Kidney capillary endothelial cell (primary cell): ENCODE data around the gene MYO1A.
"Not testable (repeated sequence)": the region's sequence is repeated elsewhere in the genome, so short reads cannot be mapped to it uniquely, and the experiment has no call there.

Experiments
- DNase-seq: peaks from one replicate; pipeline ENCODE4 v3.0.0-alpha.2; 2018; ENCODE audit warnings: low spot score

MYO1A gene

DNA sequence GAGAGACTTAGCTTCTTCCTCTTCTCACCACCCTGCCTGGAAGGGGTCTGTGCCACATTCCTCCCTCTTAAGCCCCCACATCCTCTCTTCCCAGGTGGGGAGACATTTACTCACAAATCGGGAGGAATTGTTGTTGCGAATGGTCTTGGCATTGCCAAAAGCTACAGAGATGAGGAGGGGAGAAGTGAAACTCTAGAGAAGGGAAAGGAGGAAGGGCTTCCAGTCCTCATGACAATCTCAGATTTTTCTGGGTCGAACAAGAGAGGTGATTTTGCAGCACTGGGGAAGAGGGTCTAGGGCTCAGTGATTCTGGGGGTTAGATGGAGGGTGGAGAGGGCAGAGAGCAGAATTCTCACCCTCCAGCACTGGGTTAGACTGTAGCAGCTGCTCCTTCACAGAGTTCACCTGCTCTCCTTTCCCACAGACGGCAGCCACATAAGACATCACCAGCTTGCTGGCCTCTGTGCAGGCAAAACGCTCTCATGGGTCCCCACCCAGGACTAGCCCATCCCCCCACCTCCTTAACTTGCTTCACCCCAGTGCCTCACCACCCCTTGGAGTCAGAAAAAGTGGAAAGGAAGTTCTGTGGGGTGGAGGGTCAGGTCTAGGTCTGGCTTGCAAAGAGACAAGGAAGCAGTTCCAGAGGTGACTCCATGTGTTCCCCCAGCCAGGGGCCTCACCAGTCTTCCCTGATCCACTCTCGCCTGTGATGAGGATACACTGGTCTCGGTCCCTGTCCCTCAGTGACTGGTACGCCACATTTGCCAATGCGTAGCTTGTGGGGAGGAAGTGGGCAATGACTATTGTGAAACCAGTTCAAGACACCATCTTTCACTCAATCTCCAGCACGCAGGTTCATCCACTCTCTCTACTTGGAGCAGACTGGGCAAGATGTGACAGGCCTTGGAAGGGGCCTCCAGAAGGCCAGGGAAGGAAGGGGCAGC is 2.7 kb downstream of the MYO1A start:
- no peak for DNase-seq

DNA sequence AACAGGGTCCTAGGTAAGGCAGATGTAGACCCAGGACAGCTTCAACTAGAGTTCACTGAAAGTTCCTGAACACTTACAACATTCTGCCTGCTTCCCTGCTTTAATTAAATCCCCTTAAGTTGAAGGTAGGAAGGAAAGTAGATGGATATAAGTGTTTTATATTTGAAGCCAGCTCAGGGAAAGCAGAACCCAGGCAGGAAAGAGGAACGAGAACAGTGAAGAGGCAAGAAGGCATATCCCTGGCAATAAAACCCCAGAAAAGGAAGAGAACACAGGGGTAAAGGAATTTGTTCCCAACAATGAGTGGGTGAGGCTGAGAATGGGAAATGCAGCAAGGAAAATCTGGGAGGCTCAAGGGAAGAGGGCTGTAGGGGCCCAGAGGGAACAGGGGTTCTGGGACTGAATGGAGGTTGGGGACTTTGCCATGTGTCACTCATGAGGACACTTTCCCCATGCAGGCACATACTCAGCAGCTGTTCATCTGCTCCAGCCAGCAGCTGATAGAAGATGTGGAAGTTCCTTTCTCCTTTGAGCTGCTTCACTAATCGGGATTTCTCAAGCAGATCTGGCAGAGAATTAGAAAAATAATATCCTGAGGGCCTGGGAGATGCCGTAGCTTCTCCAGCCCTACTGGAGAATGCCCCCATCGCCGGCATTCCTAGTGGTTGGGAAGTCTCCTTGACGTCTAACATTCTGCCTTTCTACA is 3.7 kb downstream of the MYO1A start:
- no peak for DNase-seq

GRCh38 chr12:57044889-57045288 is 5.0 kb downstream of the MYO1A start:
- DNase-seq, result no peak

- no peak for DNase-seq
These were observed 5.5 kb downstream of the MYO1A start for GRCh38 chr12:57044468-57044867.

- no peak for DNase-seq
These were observed 7.2 kb downstream of the MYO1A start for GRCh38 chr12:57042695-57043094.

DNA sequence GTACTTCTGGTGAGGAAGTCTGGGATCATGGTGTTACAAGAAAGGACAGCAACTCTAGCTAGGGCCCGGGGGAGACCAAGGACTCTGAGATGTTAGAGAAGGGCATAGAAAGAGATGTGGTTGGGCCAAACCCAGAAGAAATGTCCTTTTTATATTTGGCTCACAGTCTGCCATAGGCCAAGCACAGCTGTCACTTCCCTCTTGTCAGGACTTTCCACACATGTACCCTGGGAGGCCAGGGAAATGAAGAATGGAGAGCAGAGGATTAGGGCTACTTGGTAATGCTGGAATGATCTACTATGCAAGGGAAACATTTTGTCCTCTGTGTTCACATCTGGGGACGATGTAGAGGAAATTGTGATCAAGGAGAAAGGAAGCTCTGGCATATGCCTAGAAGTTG is 9.2 kb downstream of the MYO1A start:
- DNase-seq, result no peak

DNA sequence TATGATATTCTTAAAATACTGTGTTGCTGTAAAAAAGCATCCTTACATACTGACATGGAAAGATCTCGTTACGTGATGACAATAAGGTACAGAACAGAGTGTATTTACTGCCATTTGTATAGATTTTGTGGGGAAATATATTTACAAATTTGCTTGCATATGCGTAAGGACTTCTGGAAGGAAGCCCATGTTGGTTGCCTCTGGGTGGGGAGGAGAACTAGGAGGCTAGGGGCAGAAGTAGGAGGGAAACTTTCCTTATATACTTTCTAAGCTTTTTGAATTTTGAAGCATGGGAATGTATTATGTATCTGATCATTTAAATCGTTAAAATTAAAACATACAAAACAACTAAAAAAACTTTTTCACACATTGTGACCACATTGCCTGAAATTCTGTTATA is 9.7 kb downstream of the MYO1A start:
- DNase-seq, result no peak

- DNase-seq, result no peak
These were observed 10.7 kb downstream of the MYO1A start for GRCh38 chr12:57039016-57039798.

DNA sequence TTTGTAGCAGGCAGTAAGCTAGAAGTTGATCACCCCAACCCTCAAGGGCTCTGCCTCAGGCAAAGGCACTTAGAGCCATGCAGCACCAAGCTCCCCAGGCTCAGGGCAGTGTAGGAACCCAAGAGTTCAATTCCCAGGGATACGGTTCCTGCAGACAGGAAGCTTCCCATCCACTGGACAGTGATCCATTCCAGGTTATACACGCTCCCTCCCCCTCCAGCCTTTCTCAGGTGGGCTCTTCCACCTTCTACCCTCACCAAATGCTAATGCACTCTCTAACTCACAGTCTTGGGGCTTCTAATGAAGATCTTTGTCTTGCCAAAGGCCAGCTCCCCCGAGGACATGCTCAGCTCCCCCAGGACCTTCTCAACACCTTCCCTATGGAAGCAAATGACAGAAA is 12.7 kb downstream of the MYO1A start:
- no peak for DNase-seq

DNA sequence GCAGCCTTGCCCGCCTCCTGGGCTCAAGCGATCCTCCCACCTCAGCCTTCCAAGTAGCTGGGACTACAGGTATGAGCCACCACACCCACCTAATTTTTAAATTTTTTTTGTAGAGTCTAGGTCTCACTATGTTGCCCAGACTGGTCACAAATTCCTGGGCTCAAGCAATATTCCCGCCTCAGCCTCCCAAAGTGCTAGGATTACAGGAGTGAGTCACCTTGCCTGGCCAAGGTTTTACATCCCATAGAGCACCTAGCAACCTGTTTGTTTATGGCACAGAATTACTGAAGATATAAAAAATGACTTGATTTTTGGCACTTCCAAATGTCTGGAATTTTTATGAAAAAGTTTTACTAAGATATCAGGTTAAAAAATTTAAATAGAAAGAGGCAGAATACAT is 16.5 kb downstream of the MYO1A start:
- no peak for DNase-seq

DNA sequence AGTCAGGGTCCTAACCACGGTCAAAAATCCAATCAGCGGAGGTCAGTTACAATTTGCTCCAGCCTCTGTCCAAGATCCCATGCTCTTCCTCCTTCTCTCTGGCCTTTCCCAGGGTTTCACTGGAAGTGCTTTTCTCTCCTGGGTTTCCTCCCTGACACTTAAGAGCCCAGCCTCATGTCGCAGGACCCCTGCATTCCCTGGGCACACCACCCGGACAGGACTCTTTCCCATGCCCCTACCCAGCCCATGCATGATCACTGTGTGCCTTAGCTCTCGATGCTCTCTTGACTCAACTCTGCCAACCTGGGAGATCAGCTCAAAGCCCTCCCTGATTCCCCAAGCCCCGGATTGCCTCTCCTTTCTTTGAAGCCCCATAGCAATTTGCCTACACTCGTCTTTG is 18.1 kb downstream of the MYO1A start:
- no peak for DNase-seq

- DNase-seq, result no peak
These were observed 18.7 kb downstream of the MYO1A start for GRCh38 chr12:57031138-57031725.

GRCh38 chr12:57029457-57029856 is 20.5 kb downstream of the MYO1A start:
- no peak for DNase-seq

- DNase-seq, result no peak
These were observed 22.1 kb downstream of the MYO1A start for GRCh38 chr12:57027805-57028153.

GRCh38 chr12:57027011-57027804 is 22.7 kb downstream of the MYO1A start:
- DNase-seq, result no peak

DNA sequence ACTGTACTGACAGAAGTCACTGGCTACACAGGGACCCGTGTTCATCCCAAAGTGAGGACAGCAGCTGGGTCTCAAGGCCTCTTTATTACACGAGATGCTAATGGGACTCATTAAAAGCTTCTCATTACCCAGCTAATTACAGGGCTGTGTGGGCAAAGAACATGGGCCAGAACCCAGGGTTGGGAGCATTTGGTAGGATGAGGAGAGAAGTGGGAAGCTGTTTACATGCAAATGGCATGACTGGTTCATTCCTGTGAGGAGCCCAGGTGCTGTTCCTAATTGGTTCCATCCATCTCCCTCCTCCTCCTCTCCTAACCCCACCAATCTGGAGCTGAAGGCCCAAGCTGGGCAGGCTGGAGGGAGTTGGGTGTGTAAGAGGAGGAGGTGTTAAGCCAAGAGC is 24.7 kb downstream of the MYO1A start:
- no peak for DNase-seq

DNA sequence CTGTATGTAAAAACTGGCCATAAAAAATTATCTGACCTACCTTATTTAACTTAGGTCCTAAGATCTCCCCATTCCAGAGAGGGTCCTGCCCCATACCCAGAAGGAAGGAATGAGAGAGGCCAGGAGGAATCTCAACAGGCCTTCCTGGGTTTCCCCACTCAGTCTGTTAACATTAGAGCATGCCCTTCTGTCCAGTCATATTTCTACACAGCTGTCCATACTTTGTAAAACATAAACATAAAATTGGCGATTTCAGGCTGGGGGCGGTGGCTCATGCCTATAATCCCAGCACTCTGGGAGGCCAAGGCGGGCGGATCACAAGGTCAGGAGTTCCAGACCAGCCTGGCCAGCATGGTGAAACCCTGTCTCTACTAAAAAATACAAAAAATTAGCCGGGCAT is 27.6 kb downstream of the MYO1A start:
- DNase-seq, result not testable (repeated sequence)

DNA sequence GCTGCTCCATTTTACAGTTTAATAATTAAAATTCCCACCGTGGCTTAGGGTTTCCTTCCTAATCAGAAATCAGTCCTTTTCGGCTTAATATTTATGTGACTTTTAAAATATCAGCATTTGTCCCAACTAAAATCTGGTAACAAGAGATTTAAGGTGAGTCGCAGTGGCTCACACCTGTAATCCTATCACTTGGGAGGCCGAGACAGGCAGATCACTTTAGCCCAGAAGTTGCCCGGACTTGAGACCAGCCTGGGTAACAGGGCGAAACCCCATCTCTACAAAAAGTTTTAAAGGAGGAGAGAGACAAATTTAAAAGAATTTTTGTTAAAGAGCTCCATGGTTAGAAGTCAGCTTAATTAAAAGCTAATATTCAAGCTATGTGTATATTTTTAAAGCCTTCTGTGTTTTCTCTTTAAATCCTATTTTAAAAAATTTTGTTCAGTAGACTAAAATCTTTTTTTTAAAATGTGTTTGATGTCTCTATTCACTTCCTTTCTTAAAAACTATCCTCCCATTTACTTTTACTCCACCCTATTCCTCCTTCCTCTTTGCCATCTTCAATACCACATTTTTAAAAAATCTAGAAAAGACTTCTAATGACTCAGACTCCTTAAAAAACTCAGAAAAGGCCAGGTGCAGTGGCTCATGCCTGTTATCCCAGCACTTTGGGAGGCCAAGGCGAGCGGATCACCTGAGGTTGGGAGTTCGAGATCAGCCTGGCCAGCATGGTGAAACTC is 29.8 kb downstream of the MYO1A start:
- DNase-seq, result no peak

GRCh38 chr12:57018906-57019305 is 31.0 kb downstream of the MYO1A start:
- no peak for DNase-seq

DNA sequence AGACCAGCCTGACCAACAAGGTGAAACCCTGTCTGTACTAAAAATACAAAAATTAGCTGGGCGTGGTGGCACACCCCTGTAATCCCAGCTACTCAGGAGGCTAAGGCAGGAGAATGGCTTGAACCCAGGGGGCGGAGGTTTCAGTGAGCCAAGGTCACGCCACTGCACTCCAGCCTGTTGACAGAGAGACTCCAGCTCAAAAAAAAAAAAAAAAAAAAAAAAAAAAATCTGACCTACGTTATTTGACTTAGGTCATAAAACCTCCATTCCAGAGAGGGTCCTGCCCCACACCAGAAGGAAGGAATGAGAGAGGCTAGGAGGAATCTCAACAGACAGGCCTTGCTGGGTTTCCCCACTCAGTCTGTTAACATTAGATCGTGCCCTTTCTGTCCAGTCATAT is 31.6 kb downstream of the MYO1A start:
- DNase-seq, result not testable (repeated sequence)

DNA sequence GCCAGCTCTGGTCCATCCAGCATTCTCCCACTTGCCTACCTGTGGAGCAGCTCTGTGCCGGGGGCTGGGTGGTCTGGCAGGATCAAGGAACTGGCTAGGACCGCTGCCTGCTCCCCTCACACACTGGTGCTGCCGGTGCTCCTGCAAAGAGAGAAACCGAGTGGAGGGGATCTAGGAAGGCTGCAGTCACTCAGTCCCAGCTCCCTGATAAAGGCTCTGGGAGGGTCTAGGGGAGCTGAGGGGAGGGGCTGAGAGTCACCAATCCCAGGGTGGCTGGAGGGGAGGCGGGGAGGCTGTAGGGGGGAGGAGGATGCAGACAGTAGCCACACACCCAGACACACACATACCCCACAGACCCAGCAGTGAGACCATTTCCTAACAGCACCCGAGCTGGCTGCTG is 33.6 kb downstream of the MYO1A start, which contains the start of gene TAC3:
TAC3 (minus strand) TSS at position 182 of the 400 bp plus-strand sequence. CDS start 732 bp downstream, outside the sequence.
- DNase-seq, result no peak
